Measurements from ENCODE around the gene FNIP1. TPM values are rescaled to one million over a fixed set of nuclear protein-coding genes. Genes with fewer than 3 reads are reported as not detected.

The FNIP1 gene
- total RNA-seq, 1 donor from 2014 or later, result 14.4 TPM

GRCh38 chr5:131716650-131717049 is 80.2 kb downstream of the FNIP1 start:
- no peak for TF ChIP-seq CTCF (conservative IDR thresholded peaks at IDR 0.05; ENCODE audit: low read depth, low read length)
- DNase-seq (ENCODE audit: low read depth), result no peak
- H3K4me3 ChIP-seq (ENCODE audit: low read depth, low read length), result no peak overlapping the region

- DNase-seq (ENCODE audit: low read depth), result no peak
- H3K4me3 ChIP-seq (ENCODE audit: low read depth, low read length), result no peak overlapping the region
- no peak for TF ChIP-seq CTCF (conservative IDR thresholded peaks at IDR 0.05; ENCODE audit: low read depth, low read length)
Observed at GRCh38 chr5:131710391-131710790, 86.4 kb downstream of the FNIP1 start.

- no peak for DNase-seq (ENCODE audit: low read depth)
- H3K4me3 ChIP-seq (ENCODE audit: low read depth, low read length), result no peak overlapping the region
- no peak for TF ChIP-seq CTCF (conservative IDR thresholded peaks at IDR 0.05; ENCODE audit: low read depth, low read length)
Observed at GRCh38 chr5:131709043-131709442, 87.8 kb downstream of the FNIP1 start.

- DNase-seq (ENCODE audit: low read depth), result no peak
- TF ChIP-seq CTCF (conservative IDR thresholded peaks at IDR 0.05; ENCODE audit: low read depth, low read length), result no peak
- H3K4me3 ChIP-seq (ENCODE audit: low read depth, low read length), result no peak overlapping the region
Observed at GRCh38 chr5:131706281-131706680, 90.5 kb downstream of the FNIP1 start.

- no peak for TF ChIP-seq CTCF (conservative IDR thresholded peaks at IDR 0.05; ENCODE audit: low read depth, low read length)
- H3K4me3 ChIP-seq (ENCODE audit: low read depth, low read length), result no peak overlapping the region
- DNase-seq (ENCODE audit: low read depth), result no peak
Observed at GRCh38 chr5:131694926-131695325, 101.9 kb downstream of the FNIP1 start.

- TF ChIP-seq CTCF (conservative IDR thresholded peaks at IDR 0.05; ENCODE audit: low read depth, low read length), result no peak
- DNase-seq (ENCODE audit: low read depth), result no peak
- no peak overlapping the region for H3K4me3 ChIP-seq (ENCODE audit: low read depth, low read length)
Observed at GRCh38 chr5:131693894-131694293, 102.9 kb downstream of the FNIP1 start.

GRCh38 chr5:131685516-131686171 is 111.2 kb downstream of the FNIP1 start:
- no peak for TF ChIP-seq CTCF (conservative IDR thresholded peaks at IDR 0.05; ENCODE audit: low read depth, low read length)
- no peak overlapping the region for H3K4me3 ChIP-seq (ENCODE audit: low read depth, low read length)
- no peak for DNase-seq (ENCODE audit: low read depth)
